Astrocyte (in vitro differentiated cells and primary cell): ENCODE data around the gene PREX1. TPM values are rescaled to one million over a fixed set of nuclear protein-coding genes. Genes with fewer than 3 reads are reported as not detected.
A peak's percentile ranks its signal among the peaks of the same experiment; 100 is the strongest.

ENCODE experiments used
- DNase-seq: peaks from one replicate; pipeline ENCODE4 v3.0.0-alpha.2; 2010; ENCODE audit warnings: low read depth
- FAIRE-seq: peaks from 2 replicates; lab custom pipeline; 2011; peaks lifted over from hg19 to GRCh38; lab: Jason Lieb, UNC
- H2AFZ ChIP-seq: 2 replicates; pipeline ENCODE4 v1.6.0; 2012; ENCODE audit warnings: low read depth, low read length, inconsistent platforms
- H3K27ac ChIP-seq: 2 replicates; pipeline ENCODE4 v1.5.1; 2011; ENCODE audit warnings: low read depth, low read length, inconsistent platforms
- H3K27me3 ChIP-seq: 2 replicates; pipeline ENCODE4 v1.6.0; 2011; ENCODE audit warnings: low read length, inconsistent platforms; ENCODE audit not compliant: insufficient read depth
- H3K36me3 ChIP-seq: 2 replicates; pipeline ENCODE4 v1.5.1; 2011; ENCODE audit warnings: low read length, inconsistent platforms; ENCODE audit not compliant: insufficient read depth
- H3K4me1 ChIP-seq: 2 replicates; pipeline ENCODE4 v1.5.1; 2011; ENCODE audit warnings: low read length, inconsistent platforms; ENCODE audit not compliant: insufficient read depth
- H3K4me2 ChIP-seq: 2 replicates; pipeline ENCODE4 v1.6.0; 2012; ENCODE audit warnings: low read length, inconsistent platforms
- H3K4me3 ChIP-seq: 2 replicates; pipeline ENCODE4 v1.5.1; 2011; ENCODE audit warnings: low read depth, mild to moderate bottlenecking, low read length, inconsistent platforms; ENCODE audit not compliant: insufficient read depth
- H3K79me2 ChIP-seq: 2 replicates; pipeline ENCODE4 v1.6.0; 2012; ENCODE audit warnings: mild to moderate bottlenecking, low read length, inconsistent platforms; ENCODE audit not compliant: insufficient read depth
- H3K9ac ChIP-seq: 2 replicates; pipeline ENCODE4 v1.6.0; 2012; ENCODE audit warnings: mild to moderate bottlenecking, low read length, inconsistent platforms
- H3K9me3 ChIP-seq: 2 replicates; pipeline ENCODE4 v1.5.1; 2012; ENCODE audit warnings: low read depth, mild to moderate bottlenecking, low read length, inconsistent platforms; ENCODE audit not compliant: insufficient read depth
- H4K20me1 ChIP-seq: 2 replicates; pipeline ENCODE4 v1.6.0; 2012; ENCODE audit warnings: low read length, inconsistent platforms; ENCODE audit not compliant: insufficient read depth
- H3K27ac Mint-ChIP-seq: one replicate; pipeline ENCODE4 v1.8.0; 2021; ENCODE audit warnings: mild to moderate bottlenecking, mixed read lengths; ENCODE audit not compliant: unreplicated experiment
- H3K27me3 Mint-ChIP-seq: one replicate; pipeline ENCODE4 v1.8.0; 2021; ENCODE audit warnings: low read depth, mixed read lengths; ENCODE audit not compliant: unreplicated experiment
- H3K36me3 Mint-ChIP-seq: one replicate; pipeline ENCODE4 v1.8.0; 2021; ENCODE audit warnings: low read depth, mixed read lengths; ENCODE audit not compliant: unreplicated experiment
- H3K4me1 Mint-ChIP-seq: one replicate; pipeline ENCODE4 v1.8.0; 2021; ENCODE audit warnings: low read depth, mixed read lengths; ENCODE audit not compliant: unreplicated experiment
- H3K4me3 Mint-ChIP-seq: one replicate; pipeline ENCODE4 v1.8.0; 2021; ENCODE audit warnings: mild to moderate bottlenecking, moderate library complexity, mixed read lengths; ENCODE audit not compliant: unreplicated experiment
- H3K9me3 Mint-ChIP-seq: one replicate; pipeline ENCODE4 v1.8.0; 2021; ENCODE audit warnings: mild to moderate bottlenecking, mixed read lengths; ENCODE audit not compliant: unreplicated experiment
- EZH2 ChIP-seq: IDR thresholded peaks from 2 replicates; pipeline ENCODE4 v1.6.1; 2012; ENCODE audit warnings: mild to moderate bottlenecking, low read length, inconsistent platforms; ENCODE audit not compliant: insufficient read depth
- total RNA-seq: library from RNA; stranded (reverse); gene quantifications from 2 replicates; pipeline ENCODE4 v1.2.1, GENCODE V29; 2021
- TF ChIP-seq, protein P1 (sequence below): IDR thresholded peaks from 2 replicates; pipeline ENCODE4 v1.5.1; 2011; ENCODE audit warnings: low read depth, mild to moderate bottlenecking, inconsistent platforms, low read length, moderate library complexity; ENCODE audit not compliant: insufficient read depth

The PREX1 gene
- total RNA-seq, 1 donor from 2014 or later = 3.5 TPM

DNA sequence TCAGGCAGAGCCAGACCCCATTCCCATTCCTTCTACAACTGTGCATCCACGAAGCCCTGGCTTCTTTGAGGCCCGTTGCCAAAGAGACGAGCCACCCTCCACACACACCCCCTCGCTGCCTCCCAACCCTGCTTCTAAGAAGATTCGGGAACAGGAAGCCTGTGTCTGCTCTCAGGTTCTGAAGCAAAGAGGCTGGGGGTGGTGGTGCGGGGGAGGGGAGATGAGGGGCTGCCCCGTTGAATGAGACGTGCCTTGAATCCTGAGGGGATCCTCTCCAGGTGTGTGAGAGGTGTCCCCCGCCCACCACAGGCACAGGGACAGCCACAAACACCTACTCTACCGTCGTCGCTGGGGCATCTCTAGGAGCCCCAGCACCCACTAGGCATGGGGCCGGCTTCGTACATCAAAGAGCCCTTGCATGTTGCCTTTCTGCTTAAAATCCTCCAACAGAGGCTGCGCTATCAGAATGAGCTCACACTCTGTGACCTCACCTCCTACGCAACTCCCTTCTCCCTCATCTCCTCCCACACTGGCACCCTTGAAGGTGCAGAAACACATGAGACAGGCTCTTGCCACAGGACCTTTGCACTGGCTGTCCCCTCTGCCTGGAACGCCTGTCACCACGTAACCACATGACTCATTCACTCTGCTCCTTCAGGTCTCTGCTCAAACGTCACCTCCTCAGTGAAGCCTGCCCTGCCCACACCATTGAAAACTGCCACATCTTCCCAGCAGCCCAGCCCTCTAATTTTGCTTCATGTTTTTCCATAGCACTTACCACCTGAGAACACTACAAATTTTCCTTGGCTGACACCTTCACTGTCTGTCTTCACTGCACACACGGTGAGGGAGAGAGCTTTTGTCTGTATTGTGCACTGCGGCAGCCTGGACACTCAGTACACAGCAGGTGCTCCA is 58.5 kb downstream of the PREX1 start:
- no peak overlapping the region for H3K4me3 ChIP-seq
- no peaks in the 10 kb centered on the region for H3K36me3 ChIP-seq
- no peak overlapping the region for H3K27ac ChIP-seq
- no peak for TF ChIP-seq EZH2
- TF ChIP-seq, protein P1, sequence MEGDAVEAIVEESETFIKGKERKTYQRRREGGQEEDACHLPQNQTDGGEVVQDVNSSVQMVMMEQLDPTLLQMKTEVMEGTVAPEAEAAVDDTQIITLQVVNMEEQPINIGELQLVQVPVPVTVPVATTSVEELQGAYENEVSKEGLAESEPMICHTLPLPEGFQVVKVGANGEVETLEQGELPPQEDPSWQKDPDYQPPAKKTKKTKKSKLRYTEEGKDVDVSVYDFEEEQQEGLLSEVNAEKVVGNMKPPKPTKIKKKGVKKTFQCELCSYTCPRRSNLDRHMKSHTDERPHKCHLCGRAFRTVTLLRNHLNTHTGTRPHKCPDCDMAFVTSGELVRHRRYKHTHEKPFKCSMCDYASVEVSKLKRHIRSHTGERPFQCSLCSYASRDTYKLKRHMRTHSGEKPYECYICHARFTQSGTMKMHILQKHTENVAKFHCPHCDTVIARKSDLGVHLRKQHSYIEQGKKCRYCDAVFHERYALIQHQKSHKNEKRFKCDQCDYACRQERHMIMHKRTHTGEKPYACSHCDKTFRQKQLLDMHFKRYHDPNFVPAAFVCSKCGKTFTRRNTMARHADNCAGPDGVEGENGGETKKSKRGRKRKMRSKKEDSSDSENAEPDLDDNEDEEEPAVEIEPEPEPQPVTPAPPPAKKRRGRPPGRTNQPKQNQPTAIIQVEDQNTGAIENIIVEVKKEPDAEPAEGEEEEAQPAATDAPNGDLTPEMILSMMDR = no peak
- peaks cover 5% of the 10 kb centered on the region for H3K4me1 ChIP-seq
- peaks cover 6% of the 10 kb centered on the region for H3K79me2 ChIP-seq
- H3K9me3 Mint-ChIP-seq = peaks cover 5% of the 10 kb centered on the region
- no peaks in the 10 kb centered on the region for H3K36me3 Mint-ChIP-seq
- H3K27me3 ChIP-seq = no peaks in the 10 kb centered on the region
- H3K4me3 Mint-ChIP-seq = no peak overlapping the region
- H3K4me2 ChIP-seq = no peak overlapping the region
- H3K9me3 ChIP-seq = no peaks in the 10 kb centered on the region
- FAIRE-seq (no peak), DNase-seq (peak; percentile 10)
- H3K4me1 Mint-ChIP-seq = peaks cover 4% of the 10 kb centered on the region
- H4K20me1 ChIP-seq = peaks cover 3% of the 10 kb centered on the region
- H3K27ac Mint-ChIP-seq = no peak overlapping the region
- no peak overlapping the region for H2AFZ ChIP-seq
- H3K9ac ChIP-seq = no peak overlapping the region
- H3K27me3 Mint-ChIP-seq = peaks cover 10% of the 10 kb centered on the region

DNA sequence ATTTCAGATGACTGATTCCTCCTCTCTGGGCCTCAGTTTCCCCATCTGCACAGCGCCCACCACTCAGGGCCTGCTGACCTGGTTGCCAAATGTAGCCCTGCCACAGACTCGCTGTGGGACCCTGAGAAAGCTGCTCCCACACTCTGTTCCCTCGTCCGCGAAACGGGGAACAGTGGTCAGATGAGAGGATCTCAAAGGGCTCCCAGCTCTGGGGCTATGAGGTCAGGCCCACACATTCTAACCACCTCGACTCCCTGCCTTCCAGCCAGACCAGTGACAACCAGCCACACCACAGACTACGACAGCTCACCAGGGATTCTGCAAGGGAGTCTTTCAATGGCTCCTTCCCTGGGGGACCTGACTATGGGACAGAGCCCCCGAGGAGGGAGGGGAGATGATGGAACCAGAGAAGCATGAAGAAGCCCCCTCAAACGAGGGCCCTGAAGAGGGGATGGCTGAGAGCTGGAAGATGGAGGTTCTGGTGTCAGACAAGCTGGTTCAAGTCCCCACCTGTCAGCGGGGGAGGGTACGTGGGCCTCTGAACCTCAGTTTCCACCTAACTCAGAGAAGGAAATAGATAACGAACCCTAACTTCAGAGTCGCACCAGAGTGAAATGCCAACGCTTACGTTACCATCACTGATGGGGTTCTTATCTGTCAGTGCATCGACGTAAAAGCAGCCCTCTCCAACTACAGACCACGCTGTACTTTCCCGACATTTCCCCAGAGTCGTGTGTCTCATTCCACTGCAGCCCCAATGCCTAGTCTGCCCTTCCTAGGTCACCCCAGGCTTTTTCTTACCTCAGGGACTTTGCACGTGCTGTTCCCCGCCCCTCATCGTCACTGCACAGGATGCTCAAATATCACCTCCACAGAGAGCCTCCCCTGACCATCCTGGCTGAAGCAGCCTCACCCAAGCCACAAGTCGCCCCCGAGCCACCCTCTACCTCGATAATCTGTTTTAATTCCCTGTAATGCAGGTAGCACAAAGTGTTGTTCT is 60.5 kb downstream of the PREX1 start:
- H3K27ac Mint-ChIP-seq = no peak overlapping the region
- Histone ChIP-seq H3K9me3 (no peaks in the 10 kb centered on the region), H3K36me3 (no peaks in the 10 kb centered on the region), H3K27ac (no peak overlapping the region), H3K79me2 (no peaks in the 10 kb centered on the region), H2AFZ (no peak overlapping the region), H3K4me3 (no peak overlapping the region), H3K27me3 (no peaks in the 10 kb centered on the region), H3K9ac (no peak overlapping the region), H3K4me2 (no peak overlapping the region), H4K20me1 (no peaks in the 10 kb centered on the region), H3K4me1 (no peaks in the 10 kb centered on the region)
- H3K4me3 Mint-ChIP-seq = no peak overlapping the region
- H3K4me1 Mint-ChIP-seq = peaks cover 2% of the 10 kb centered on the region
- H3K9me3 Mint-ChIP-seq = peaks cover 5% of the 10 kb centered on the region
- DNase-seq = no peak
- TF ChIP-seq, protein P1 = no peak
- no peak for TF ChIP-seq EZH2
- H3K27me3 Mint-ChIP-seq = peaks cover 3% of the 10 kb centered on the region
- no peaks in the 10 kb centered on the region for H3K36me3 Mint-ChIP-seq
- FAIRE-seq = no peak
